SK-N-MC (cell line): ENCODE measurements around the gene LSM14A.

Experiments
- EZH2 ChIP-seq: fragments of 200-600 bp; sonication (generic); IDR thresholded peaks from one replicate; pipeline ENCODE4 v1.6.1; 2017; ENCODE audit warnings: antibody characterized with exemption
- FOXP2 ChIP-seq: optimal IDR thresholded peaks from 2 replicates; pipeline ENCODE3; 2011; ENCODE audit warnings: mild to moderate bottlenecking, moderate library complexity; ENCODE audit not compliant: insufficient read depth; ENCODE audit errors: extremely low read length, control extremely low read depth
- POLR2AphosphoS5 ChIP-seq: IDR thresholded peaks from 2 replicates; pipeline ENCODE4 v1.6.1; 2012; ENCODE audit warnings: mild to moderate bottlenecking, low read depth, low read length, borderline replicate concordance

DNA sequence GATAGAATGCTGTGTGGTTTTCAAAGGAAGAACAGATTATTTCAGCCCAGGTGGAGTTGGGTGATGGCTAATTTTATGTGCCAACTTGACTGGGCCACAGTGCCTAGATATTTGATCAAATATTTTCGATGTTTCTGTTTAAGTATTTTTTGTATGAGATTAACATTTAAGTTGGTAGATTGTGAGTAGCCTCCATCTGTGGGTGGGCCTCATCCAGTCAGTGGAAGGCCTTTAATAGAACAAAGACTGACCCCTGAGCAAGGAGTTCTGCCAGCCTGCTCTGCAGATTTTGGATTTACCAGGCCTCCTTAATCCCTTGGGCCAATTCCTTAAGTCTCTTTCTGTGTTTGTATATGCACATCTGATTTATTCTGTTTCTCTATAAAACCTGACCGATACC, 13.9 kb downstream of the LSM14A start:
- no peak for TF ChIP-seq EZH2
- no peak for TF ChIP-seq POLR2AphosphoS5
- no peak for TF ChIP-seq FOXP2
